HUES64 (cell line): ENCODE results near the gene SHB. TPM values are rescaled to one million over a fixed set of nuclear protein-coding genes. Genes with fewer than 3 reads are reported as not detected.

ENCODE experiments used
- H3K27ac ChIP-seq: 2 replicates; pipeline ENCODE4 v1.7.0; 2013; ENCODE audit warnings: low read depth, low read length, inconsistent platforms
- H3K27me3 ChIP-seq: 2 replicates; pipeline ENCODE4 v1.6.1; 2013; ENCODE audit warnings: mild to moderate bottlenecking, low read length; ENCODE audit not compliant: insufficient read depth
- H3K36me3 ChIP-seq: 2 replicates; pipeline ENCODE4 v1.6.1; 2013; ENCODE audit warnings: mild to moderate bottlenecking, low read length; ENCODE audit not compliant: insufficient read depth
- H3K4me1 ChIP-seq: 2 replicates; pipeline ENCODE4 v1.6.1; 2013; ENCODE audit warnings: mild to moderate bottlenecking, low read length, moderate library complexity; ENCODE audit not compliant: insufficient read depth
- H3K4me3 ChIP-seq: 2 replicates; pipeline ENCODE4 v1.5.1; 2013; ENCODE audit warnings: mild to moderate bottlenecking, low read length, moderate library complexity
- H3K9ac ChIP-seq: 2 replicates; pipeline ENCODE4 v1.6.1; 2013; ENCODE audit warnings: mild to moderate bottlenecking, low read depth, low read length
- H3K9me3 ChIP-seq: 2 replicates; pipeline ENCODE4 v1.6.1; 2013; ENCODE audit warnings: low read depth, low read length; ENCODE audit not compliant: insufficient read depth
- WGBS: fragments of 150-250, 120-280 bp; methylation state at CpG from one replicate; pipeline ENCODE4 v1.1.7; 2013; ENCODE audit warnings: missing lambda C conversion rate; 5-methylcytosine and 5-hydroxymethylcytosine counted together
- polyA plus RNA-seq, 2 experiments: library from polyadenylated mRNA; stranded (reverse); fragments of 50-300 nt; gene quantifications; one replicate each; pipeline ENCODE4 v1.2.3, GENCODE V29; 2013

The SHB gene, protein sequence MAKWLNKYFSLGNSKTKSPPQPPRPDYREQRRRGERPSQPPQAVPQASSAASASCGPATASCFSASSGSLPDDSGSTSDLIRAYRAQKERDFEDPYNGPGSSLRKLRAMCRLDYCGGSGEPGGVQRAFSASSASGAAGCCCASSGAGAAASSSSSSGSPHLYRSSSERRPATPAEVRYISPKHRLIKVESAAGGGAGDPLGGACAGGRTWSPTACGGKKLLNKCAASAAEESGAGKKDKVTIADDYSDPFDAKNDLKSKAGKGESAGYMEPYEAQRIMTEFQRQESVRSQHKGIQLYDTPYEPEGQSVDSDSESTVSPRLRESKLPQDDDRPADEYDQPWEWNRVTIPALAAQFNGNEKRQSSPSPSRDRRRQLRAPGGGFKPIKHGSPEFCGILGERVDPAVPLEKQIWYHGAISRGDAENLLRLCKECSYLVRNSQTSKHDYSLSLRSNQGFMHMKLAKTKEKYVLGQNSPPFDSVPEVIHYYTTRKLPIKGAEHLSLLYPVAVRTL
- 7.3 TPM for polyA plus RNA-seq (2013, experiment 1 of 2)
- 6.7 TPM for polyA plus RNA-seq (2013, experiment 2 of 2)

DNA sequence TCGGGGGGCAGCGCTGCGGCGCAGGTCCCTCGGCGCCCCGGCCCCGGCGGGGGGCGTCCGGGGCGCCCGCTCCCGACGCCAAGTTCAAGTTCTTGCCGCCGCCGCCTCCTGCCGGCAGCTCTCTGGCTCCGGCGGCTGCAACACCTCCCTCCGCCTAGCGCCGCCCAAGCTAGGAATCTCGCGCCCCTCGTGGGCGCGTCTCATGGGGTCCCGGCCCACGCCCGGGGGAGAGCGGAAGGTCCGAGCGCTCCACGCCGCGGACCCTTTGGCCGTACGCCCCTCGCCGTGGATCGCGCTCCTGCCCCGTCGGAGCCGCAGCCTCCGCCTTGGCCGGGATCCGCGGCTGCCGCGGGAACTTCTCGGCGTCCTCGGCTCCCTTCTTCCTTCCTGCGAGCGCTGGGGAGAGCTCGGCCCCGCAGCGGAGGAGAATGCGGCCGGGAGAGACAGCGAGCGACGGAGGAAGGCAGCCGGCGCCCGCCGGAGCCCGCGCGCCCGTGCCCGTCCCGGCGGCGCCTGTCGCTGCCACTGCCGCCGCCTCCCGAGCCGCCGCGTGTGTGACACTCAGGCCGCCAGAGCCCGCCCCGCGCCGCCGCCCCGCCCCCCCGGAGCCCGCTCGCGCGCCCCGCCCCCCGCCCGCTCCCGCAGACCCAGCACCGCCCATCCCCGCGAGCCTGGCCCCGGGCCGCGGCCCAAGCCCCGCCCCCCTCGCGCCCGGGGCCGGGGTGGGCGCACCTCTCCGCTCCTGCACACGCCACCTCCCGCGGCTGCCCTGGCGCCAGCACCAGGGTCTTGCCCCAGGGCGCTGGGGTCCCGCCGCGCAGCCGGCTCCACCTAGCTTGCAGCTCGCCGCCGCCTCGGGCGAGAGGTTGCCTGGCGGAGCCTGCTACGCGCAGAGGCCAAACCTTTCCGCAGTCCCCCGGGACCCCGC lies at the start of gene SHB:
SHB (minus strand) TSS at position 527 of the 928 bp plus-strand sequence. CDS start 582 bp downstream, outside the sequence.
- H3K4me3 ChIP-seq: peak within 1 kb of the TSS; percentile 88
- peaks cover 15% of the 10 kb centered on the region for H3K27me3 ChIP-seq
- peak within 1 kb of the TSS; percentile 86; the same call in 1 of the 2 replicates for H3K27ac ChIP-seq
- H3K9ac ChIP-seq: peak within 1 kb of the TSS; percentile 79
- peaks cover 17% of the 10 kb centered on the region; the same call in 1 of the 2 replicates for H3K4me1 ChIP-seq
- under 1% methylated on average over 124 of the region's 134 CpGs for WGBS
- H3K36me3 ChIP-seq: no peaks in the 10 kb centered on the region
- no peaks in the 10 kb centered on the region for H3K9me3 ChIP-seq

DNA sequence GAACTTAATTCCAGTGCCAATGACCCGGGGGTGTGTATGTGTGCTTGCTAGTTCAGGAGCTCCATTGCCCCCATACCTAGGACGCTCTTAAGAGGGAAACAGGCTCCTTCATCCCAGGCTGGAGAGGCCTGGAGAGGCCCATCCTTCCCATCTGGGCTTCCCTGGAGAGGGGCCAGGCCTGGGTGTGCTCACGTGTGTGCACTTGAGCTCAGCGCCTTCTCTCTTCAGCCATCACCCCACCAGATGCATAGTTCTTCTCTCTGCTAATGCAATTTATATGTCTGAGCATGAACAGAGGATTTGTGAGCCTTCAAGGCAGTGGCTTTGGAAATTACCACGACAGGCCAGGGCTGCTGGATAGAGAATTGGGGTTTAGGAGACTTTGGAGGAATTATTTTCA lies 48.6 kb upstream of the SHB start:
- no peaks in the 10 kb centered on the region for H3K9me3 ChIP-seq
- H3K4me3 ChIP-seq: no peak overlapping the region
- H3K36me3 ChIP-seq: no peaks in the 10 kb centered on the region
- H3K27ac ChIP-seq: no peak overlapping the region
- H3K27me3 ChIP-seq: no peaks in the 10 kb centered on the region; the same call in 1 of the 2 replicates
- H3K9ac ChIP-seq: no peak overlapping the region
- 84% methylated on average over 5 of the region's 5 CpGs for WGBS
- H3K4me1 ChIP-seq: no peaks in the 10 kb centered on the region

DNA sequence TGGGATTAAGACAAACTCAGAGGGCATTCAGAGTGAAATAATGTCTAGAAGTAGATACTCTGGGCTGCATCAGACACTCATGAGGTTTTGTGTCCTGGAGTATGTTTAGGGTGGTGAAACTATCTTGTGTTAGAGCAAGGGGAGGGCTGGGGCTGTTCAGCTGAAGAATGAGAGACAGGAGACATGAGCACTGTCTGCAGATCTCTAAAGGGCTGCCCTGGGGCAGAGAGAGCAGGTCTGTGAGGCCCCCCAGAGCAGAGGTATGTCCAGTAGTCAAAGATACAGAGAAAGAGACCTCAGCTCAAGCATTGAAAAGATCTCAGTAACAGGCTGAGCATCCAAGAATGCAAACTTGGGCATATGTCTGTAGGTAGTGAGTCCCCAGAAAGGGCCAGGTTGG lies 45.9 kb upstream of the SHB start:
- Histone ChIP-seq H3K4me1 (no peaks in the 10 kb centered on the region), H3K36me3 (no peaks in the 10 kb centered on the region), H3K4me3 (no peak overlapping the region), H3K9me3 (no peaks in the 10 kb centered on the region), H3K27me3 (no peaks in the 10 kb centered on the region), H3K27ac (no peak overlapping the region), H3K9ac (no peak overlapping the region)

DNA sequence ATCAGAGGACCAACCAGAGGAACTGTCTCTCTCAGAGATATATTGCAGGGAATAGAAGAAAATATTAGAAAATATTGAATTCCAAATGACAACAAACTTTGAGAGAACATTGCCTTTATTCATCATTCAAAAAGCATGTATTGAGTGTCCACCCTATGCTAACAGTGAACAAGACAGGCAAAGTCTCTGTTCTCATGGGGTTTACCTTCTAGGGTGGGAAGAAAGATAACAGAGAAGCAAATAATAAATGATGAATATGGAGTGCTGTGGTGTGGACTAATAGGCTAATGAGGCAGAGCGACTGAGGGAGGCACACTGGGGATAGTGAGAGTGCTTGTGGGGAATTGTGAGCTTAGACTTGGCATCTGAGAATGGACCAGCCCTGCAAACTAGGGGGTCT lies 43.4 kb upstream of the SHB start:
- H3K4me1 ChIP-seq: no peaks in the 10 kb centered on the region
- no peak overlapping the region for H3K4me3 ChIP-seq
- no peaks in the 10 kb centered on the region for H3K27me3 ChIP-seq
- WGBS: 93% methylated on average over 1 of the region's 1 CpG
- no peak overlapping the region for H3K27ac ChIP-seq
- H3K9ac ChIP-seq: no peak overlapping the region
- H3K9me3 ChIP-seq: no peaks in the 10 kb centered on the region
- H3K36me3 ChIP-seq: no peaks in the 10 kb centered on the region

DNA sequence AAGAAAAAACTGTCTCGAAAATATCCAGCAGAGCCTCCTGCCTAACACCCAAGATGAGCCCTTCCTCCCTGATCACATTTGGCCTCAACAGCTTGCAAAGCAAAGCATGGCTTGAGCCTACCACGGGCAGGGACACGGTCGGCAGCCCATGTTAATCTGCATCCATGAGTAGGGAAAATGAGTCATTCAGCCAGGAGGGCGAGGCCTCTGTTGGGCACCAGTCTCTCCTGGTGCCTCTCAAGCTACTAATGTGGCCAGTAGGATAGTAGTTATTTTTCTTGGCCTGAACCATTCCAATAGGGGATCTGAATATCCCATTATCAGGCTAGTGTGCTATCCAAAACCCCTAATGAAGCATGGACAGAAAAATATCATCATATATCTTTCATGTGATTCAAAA lies 43.0 kb upstream of the SHB start:
- no peaks in the 10 kb centered on the region for H3K36me3 ChIP-seq
- H3K4me1 ChIP-seq: no peaks in the 10 kb centered on the region
- no peak overlapping the region for H3K4me3 ChIP-seq
- no peak overlapping the region for H3K27ac ChIP-seq
- no peaks in the 10 kb centered on the region for H3K9me3 ChIP-seq
- H3K27me3 ChIP-seq: no peaks in the 10 kb centered on the region
- WGBS: 84% methylated on average over 5 of the region's 5 CpGs
- H3K9ac ChIP-seq: no peak overlapping the region

DNA sequence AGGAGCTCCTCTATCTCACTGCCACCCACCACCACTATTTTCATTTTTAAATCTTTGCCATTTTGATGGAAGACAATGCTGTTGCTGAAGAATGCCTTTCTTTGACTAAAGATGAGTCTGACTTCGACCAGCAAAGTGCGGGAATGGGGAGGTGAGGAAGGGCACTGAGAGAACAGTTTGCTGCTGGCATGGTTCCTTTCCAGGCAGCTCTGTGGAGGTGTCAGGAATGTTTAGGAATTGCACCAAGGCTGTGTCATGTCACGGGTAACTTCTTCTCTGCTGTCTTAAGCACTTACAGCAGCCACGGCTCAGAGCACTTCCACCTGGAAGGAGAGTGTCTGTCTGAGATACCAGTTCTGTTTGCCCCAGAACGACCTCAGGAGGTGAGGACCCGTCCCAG lies 41.4 kb upstream of the SHB start:
- Histone ChIP-seq H3K36me3 (no peaks in the 10 kb centered on the region), H3K4me3 (no peak overlapping the region), H3K4me1 (no peaks in the 10 kb centered on the region), H3K9me3 (no peaks in the 10 kb centered on the region), H3K27ac (no peak overlapping the region), H3K9ac (no peak overlapping the region), H3K27me3 (no peaks in the 10 kb centered on the region)
- 84% methylated on average over 6 of the region's 6 CpGs for WGBS

DNA sequence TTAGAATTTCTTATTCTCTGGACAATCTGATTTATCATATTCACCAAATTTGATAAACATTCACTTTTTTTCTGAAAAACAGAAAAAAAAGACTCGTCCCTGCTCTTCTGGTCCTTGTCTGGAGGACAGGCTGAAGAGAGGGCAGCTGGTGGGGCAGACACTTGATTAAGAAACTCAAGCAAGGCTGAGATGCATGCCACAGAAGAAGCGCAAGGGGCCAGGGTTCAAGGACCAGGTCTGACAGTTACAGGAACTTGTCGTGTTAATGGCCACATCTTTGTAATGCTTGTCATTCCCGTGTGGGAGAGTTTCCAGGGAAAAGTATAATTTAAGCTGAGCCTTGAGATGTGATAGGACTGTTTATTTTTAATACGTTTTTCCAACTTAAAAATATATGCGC lies 40.6 kb upstream of the SHB start:
- Histone ChIP-seq H3K4me1 (no peaks in the 10 kb centered on the region), H3K9ac (no peak overlapping the region), H3K36me3 (no peaks in the 10 kb centered on the region), H3K9me3 (no peaks in the 10 kb centered on the region), H3K27me3 (no peaks in the 10 kb centered on the region), H3K4me3 (no peak overlapping the region), H3K27ac (no peak overlapping the region)
- WGBS: 89% methylated on average over 4 of the region's 6 CpGs

DNA sequence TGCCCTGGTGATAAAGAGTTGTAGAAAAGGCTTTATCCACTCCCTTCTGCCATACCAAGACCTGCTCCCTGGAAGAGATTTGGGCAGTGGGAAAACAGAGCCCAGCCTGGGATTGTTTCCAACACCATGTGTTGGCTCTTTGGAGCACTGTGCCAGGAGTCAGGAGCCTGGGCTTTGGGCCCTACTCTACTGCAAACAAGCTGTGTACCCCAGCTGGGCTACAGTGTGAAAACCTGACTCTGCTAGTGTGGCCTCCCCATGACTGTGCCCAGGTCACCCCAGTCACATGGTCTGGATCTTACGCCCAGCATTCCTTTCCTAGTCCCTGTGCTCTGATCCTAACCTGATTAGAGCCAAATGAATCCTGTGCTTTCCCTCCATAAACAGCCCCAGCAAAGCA lies 39.3 kb upstream of the SHB start:
- no peak overlapping the region for H3K9ac ChIP-seq
- H3K36me3 ChIP-seq: no peaks in the 10 kb centered on the region
- WGBS: 85% methylated on average over 1 of the region's 1 CpG

DNA sequence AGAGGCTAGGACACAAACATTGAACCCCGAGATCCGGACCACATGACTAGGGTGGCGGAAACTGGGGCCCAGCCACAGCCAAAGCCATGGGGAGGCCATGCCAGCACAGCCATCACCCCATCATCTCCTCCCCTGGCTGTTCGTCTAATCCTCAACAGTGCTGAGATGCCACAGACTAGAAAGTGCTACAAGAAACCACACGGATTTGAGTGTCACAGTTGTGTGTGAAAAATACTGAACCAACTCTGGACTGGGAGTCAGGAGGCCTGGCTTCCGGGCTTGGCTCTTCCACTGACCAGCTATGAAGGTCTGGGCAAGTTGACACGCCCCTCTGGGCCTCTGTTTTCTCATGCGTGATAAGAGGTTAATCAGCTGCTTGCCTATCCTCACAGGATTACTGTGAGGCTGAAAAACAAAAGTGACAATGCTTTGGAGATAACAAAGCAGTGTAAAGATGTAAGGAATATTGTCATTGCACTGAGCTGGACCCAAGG lies 38.8 kb upstream of the SHB start:
- Histone ChIP-seq H3K27ac (no peak overlapping the region), H3K9ac (no peak overlapping the region), H3K4me1 (no peaks in the 10 kb centered on the region), H3K36me3 (no peaks in the 10 kb centered on the region), H3K4me3 (no peak overlapping the region), H3K9me3 (no peaks in the 10 kb centered on the region), H3K27me3 (no peaks in the 10 kb centered on the region)
- WGBS: 87% methylated on average over 8 of the region's 8 CpGs

More for the DNA sequence above, 39.3 kb upstream of the SHB start:
- Histone ChIP-seq H3K27me3 (no peaks in the 10 kb centered on the region), H3K9me3 (no peaks in the 10 kb centered on the region), H3K4me1 (no peaks in the 10 kb centered on the region), H3K27ac (no peak overlapping the region), H3K4me3 (no peak overlapping the region)

DNA sequence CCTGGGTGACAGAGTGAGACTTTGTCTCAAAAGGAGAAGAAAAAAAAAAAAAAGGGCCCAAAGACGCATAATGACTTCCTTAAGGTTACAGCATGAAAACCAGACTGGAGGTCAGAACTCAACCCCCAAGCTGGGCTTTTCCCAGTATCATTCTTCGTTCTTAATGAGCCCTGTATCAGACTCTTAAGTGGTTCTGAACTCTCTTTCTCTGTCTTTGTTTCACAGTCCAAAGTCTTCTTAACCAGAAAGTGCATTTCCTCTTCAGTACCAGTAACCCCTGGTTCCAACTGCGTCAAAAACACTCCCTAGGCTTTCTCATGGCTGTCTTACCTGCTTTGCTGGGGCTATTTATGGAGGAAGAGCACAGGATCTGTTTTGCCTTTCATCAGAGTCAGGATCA lies 38.4 kb upstream of the SHB start:
- Histone ChIP-seq H3K9me3 (no peaks in the 10 kb centered on the region), H3K27ac (no peak overlapping the region)
- 88% methylated on average over 3 of the region's 3 CpGs for WGBS

DNA sequence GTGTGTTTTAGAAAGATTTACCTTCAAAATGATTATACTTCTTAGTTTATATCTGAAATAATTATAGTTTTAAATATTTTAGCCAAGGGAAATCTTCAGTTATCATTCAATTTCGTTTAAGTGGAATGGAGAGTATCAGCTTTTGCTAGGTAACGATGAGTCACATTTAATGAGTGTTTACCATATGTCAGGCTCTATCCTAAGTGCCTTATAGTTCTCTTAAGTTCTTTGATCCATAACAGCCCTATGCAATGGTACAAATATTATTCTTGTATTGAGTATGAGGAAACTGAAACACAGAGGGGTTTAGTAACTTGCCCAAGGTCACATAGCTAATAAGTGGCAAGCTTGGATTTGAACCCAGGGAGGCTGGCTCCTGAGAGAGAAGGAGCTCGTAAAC lies 37.5 kb upstream of the SHB start:
- Histone ChIP-seq H3K9ac (no peak overlapping the region), H3K4me1 (no peaks in the 10 kb centered on the region), H3K4me3 (no peak overlapping the region), H3K27me3 (no peaks in the 10 kb centered on the region), H3K9me3 (no peaks in the 10 kb centered on the region), H3K27ac (no peak overlapping the region), H3K36me3 (no peaks in the 10 kb centered on the region)
- WGBS: 82% methylated on average over 3 of the region's 3 CpGs

More for the DNA sequence above, 38.4 kb upstream of the SHB start:
- Histone ChIP-seq H3K9ac (no peak overlapping the region), H3K4me1 (no peaks in the 10 kb centered on the region), H3K4me3 (no peak overlapping the region), H3K36me3 (no peaks in the 10 kb centered on the region), H3K27me3 (no peaks in the 10 kb centered on the region)
